HuH-7.5 (cell line): ENCODE measurements around the gene AAMDC.
A peak's percentile ranks its signal among the peaks of the same experiment; 100 is the strongest.

ENCODE experiments used
- DNase-seq: peaks from one replicate; pipeline ENCODE4 v3.0.0; 2011; ENCODE audit warnings: low spot score

AAMDC gene

GRCh38 chr11:77820565-77821348 is at the start of gene AAMDC, which contains the start of gene RSF1:
AAMDC (plus strand) TSS chr11:77821144; CDS start chr11:77842497, 21,353 bp downstream.
RSF1 (minus strand) TSS chr11:77820722; CDS start chr11:77820714, 8 bp downstream.
- DNase-seq, result peak; percentile 81

GRCh38 chr11:77775936-77776335 is 45.0 kb upstream of the AAMDC start:
- no peak for DNase-seq

GRCh38 chr11:77776455-77776854 is 44.5 kb upstream of the AAMDC start:
- no peak for DNase-seq

GRCh38 chr11:77778118-77778517 is 42.8 kb upstream of the AAMDC start:
- no peak for DNase-seq

- no peak for DNase-seq
Measured at GRCh38 chr11:77778549-77778948, 42.4 kb upstream of the AAMDC start.

GRCh38 chr11:77779935-77780334 is 41.0 kb upstream of the AAMDC start:
- DNase-seq, result no peak

GRCh38 chr11:77783025-77783424 is 37.9 kb upstream of the AAMDC start:
- DNase-seq, result no peak

- DNase-seq, result no peak
Measured at GRCh38 chr11:77784572-77784971, 36.4 kb upstream of the AAMDC start.

GRCh38 chr11:77789061-77789730 is 31.7 kb upstream of the AAMDC start:
- no peak for DNase-seq

GRCh38 chr11:77789731-77790476 is 31.0 kb upstream of the AAMDC start:
- no peak for DNase-seq

- no peak for DNase-seq
Measured at GRCh38 chr11:77791301-77791700, 29.6 kb upstream of the AAMDC start.

- no peak for DNase-seq
Measured at GRCh38 chr11:77793972-77794371, 27.0 kb upstream of the AAMDC start.

GRCh38 chr11:77799338-77799737 is 21.6 kb upstream of the AAMDC start:
- no peak for DNase-seq

GRCh38 chr11:77800449-77800848 is 20.5 kb upstream of the AAMDC start:
- no peak for DNase-seq

GRCh38 chr11:77801477-77801876 is 19.5 kb upstream of the AAMDC start:
- DNase-seq, result no peak

GRCh38 chr11:77806415-77806814 is 14.5 kb upstream of the AAMDC start:
- DNase-seq, result no peak

GRCh38 chr11:77806993-77807392 is 14.0 kb upstream of the AAMDC start:
- no peak for DNase-seq

- no peak for DNase-seq
Measured at GRCh38 chr11:77813256-77813655, 7.7 kb upstream of the AAMDC start.

- DNase-seq, result no peak
Measured at GRCh38 chr11:77814848-77815247, 6.1 kb upstream of the AAMDC start.

GRCh38 chr11:77815459-77815858 is 5.5 kb upstream of the AAMDC start:
- no peak for DNase-seq

GRCh38 chr11:77819411-77819920 is 1.5 kb upstream of the AAMDC start:
- DNase-seq, result peak; percentile 54

- DNase-seq, result peak; percentile 9
Measured at GRCh38 chr11:77819921-77820564, 901 bp upstream of the AAMDC start.
